Keratinocyte (primary cell): ENCODE data around the gene PHAF1. TPM values are rescaled to one million over a fixed set of nuclear protein-coding genes. Genes with fewer than 3 reads are reported as not detected.

Experiments used
- DNase-seq: peaks from one replicate; pipeline ENCODE4 v3.0.0-alpha.2; 2011; ENCODE audit warnings: low read depth, missing footprints, low spot score
- FAIRE-seq: peaks from 2 replicates; lab custom pipeline; 2011; peaks lifted over from hg19 to GRCh38; lab: Jason Lieb, UNC
- H2AFZ ChIP-seq: 2 replicates; pipeline ENCODE4 v1.6.0; 2012; ENCODE audit warnings: low read length, control low read depth, inconsistent platforms; ENCODE audit not compliant: control insufficient read depth
- H3K27ac ChIP-seq: 2 replicates; pipeline ENCODE4 v1.5.1; 2011; ENCODE audit warnings: low read length; ENCODE audit not compliant: control insufficient read depth, insufficient read depth
- H3K27me3 ChIP-seq: 3 replicates; pipeline ENCODE4 v1.6.0; 2011; ENCODE audit warnings: low read length; ENCODE audit not compliant: control insufficient read depth, insufficient read depth; ENCODE audit errors: extremely low read depth
- H3K36me3 ChIP-seq, 2 experiments: 2 replicates in 1 of 2; 3 replicates in 1 of 2; pipeline ENCODE4 v1.5.1; 2011; ENCODE audit warnings: low read length in 2 of 2, mild to moderate bottlenecking in 1 of 2; ENCODE audit not compliant: control insufficient read depth in 2 of 2, insufficient read depth in 2 of 2; ENCODE audit errors: extremely low read depth in 1 of 2
- H3K4me1 ChIP-seq: 3 replicates; pipeline ENCODE4 v1.5.1; 2011; ENCODE audit warnings: low read length; ENCODE audit not compliant: control insufficient read depth, insufficient read depth; ENCODE audit errors: extremely low read depth
- H3K4me2 ChIP-seq: 3 replicates; pipeline ENCODE4 v1.6.0; 2011; ENCODE audit warnings: low read depth, low read length; ENCODE audit not compliant: control insufficient read depth, insufficient read depth; ENCODE audit errors: extremely low read depth
- H3K4me3 ChIP-seq, 3 experiments: fragments of 200-600 bp in 1 of 3; sonication (generic) in 1 of 3; 2 replicates in 2 of 3; 3 replicates in 1 of 3; pipeline ENCODE4 v1.5.1; 2011 to 2016; ENCODE audit warnings: low read length in 3 of 3, mild to moderate bottlenecking in 3 of 3, control low read depth in 2 of 3, inconsistent platforms in 1 of 3, low read depth in 1 of 3, mixed read lengths in 1 of 3, mixed run types in 1 of 3, moderate library complexity in 1 of 3; ENCODE audit not compliant: control insufficient read depth in 2 of 3, insufficient read depth in 2 of 3; ENCODE audit errors: extremely low read depth in 1 of 3
- H3K79me2 ChIP-seq: 2 replicates; pipeline ENCODE4 v1.6.0; 2012; ENCODE audit warnings: low read length; ENCODE audit not compliant: control insufficient read depth, insufficient read depth
- H3K9ac ChIP-seq: 3 replicates; pipeline ENCODE4 v1.6.0; 2011; ENCODE audit warnings: low read length; ENCODE audit not compliant: control insufficient read depth, insufficient read depth; ENCODE audit errors: extremely low read depth
- H3K9me1 ChIP-seq: 3 replicates; pipeline ENCODE4 v1.6.0; 2011; ENCODE audit warnings: low read length; ENCODE audit not compliant: control insufficient read depth, insufficient read depth; ENCODE audit errors: extremely low read depth
- H3K9me3 ChIP-seq: 2 replicates; pipeline ENCODE4 v1.5.1; 2012; ENCODE audit warnings: low read depth, low read length; ENCODE audit not compliant: control insufficient read depth
- H4K20me1 ChIP-seq: 3 replicates; pipeline ENCODE4 v1.6.0; 2011; ENCODE audit warnings: low read length; ENCODE audit not compliant: control insufficient read depth, insufficient read depth; ENCODE audit errors: extremely low read depth
- CTCF ChIP-seq, 3 experiments: IDR thresholded peaks in 1 of 3; conservative IDR thresholded peaks in 1 of 3; optimal IDR thresholded peaks in 1 of 3; 2 replicates in 2 of 3; 3 replicates in 1 of 3; pipeline versions ENCODE3 to v1.5.1; 2011; ENCODE audit warnings: low read length in 3 of 3, mild to moderate bottlenecking in 3 of 3, moderate library complexity in 2 of 3, control low read depth in 1 of 3, inconsistent platforms in 1 of 3; ENCODE audit not compliant: insufficient read depth in 2 of 3; ENCODE audit errors: extremely low read depth in 1 of 3
- EZH2 ChIP-seq: IDR thresholded peaks from one replicate; pipeline ENCODE4 v1.6.1; 2012; ENCODE audit warnings: inconsistent platforms, mild to moderate bottlenecking, low read length, moderate library complexity
- dilution Hi-C: fragments of 300-500 bp; cut with MboI; formaldehyde crosslinking; loops from one replicate; pipeline ENCODE4 v1.7.0; 2020; ENCODE audit warnings: low sequenced_read_pairs; ENCODE audit not compliant: extremely low pct_ligation_motif_present
- polyA minus RNA-seq, 3 experiments: library from RNA; depleted of rRNA, polyadenylated mRNA; stranded (reverse); fragments of >200 nt; gene quantifications; 1 replicate in 1 of 3; 2 replicates in 1 of 3; 3 replicates in 1 of 3; pipeline ENCODE4 v1.2.3, GENCODE V29; 2011
- polyA plus RNA-seq, 5 experiments: library from polyadenylated mRNA; depleted of rRNA in 3 of 5; stranded (reverse) in 3 of 5; stranded (forward) in 1 of 5; unstranded in 1 of 5; fragments of >200 nt; gene quantifications; 1 replicate in 1 of 5; 2 replicates in 3 of 5; 3 replicates in 1 of 5; pipeline versions ENCODE4 v1.2.1 to v1.2.3, GENCODE V29; 2011 to 2012; ENCODE audit warnings: missing spikeins in 2 of 5, low read depth in 1 of 5, low replicate concordance in 1 of 5

PHAF1 gene
- 26.7 to 31.5 TPM (median 28.0 TPM) in 3 replicates for polyA plus RNA-seq
- polyA plus RNA-seq (2011; ENCODE audit: low read depth), result 7.7 TPM
- polyA plus RNA-seq (2011; cell fraction: cytosol; rRNA removed), result 17.4 and 30.0 TPM in 2 replicates
- 39.5 and 42.7 TPM in 2 replicates for polyA plus RNA-seq (2011; cell fraction: nucleus; rRNA removed)
- 14.3 and 16.7 TPM in 2 replicates for polyA plus RNA-seq (2012; ENCODE audit: low replicate concordance)
- 17.8 to 36.4 TPM (median 30.4 TPM) in 3 replicates for polyA minus RNA-seq
- 20.1 TPM for polyA minus RNA-seq (2011; cell fraction: cytosol; rRNA and poly(A)+ RNA removed)
- polyA minus RNA-seq (2011; cell fraction: nucleus; rRNA and poly(A)+ RNA removed), result 23.0 and 32.5 TPM in 2 replicates

GRCh38 chr16:67109407-67110135 is at the start of gene PHAF1:
Gene PHAF1 (plus strand): TSS chr16:67109941. CDS start chr16:67110176, 235 bp downstream.
- Histone ChIP-seq H3K27ac (peak within 1 kb of the TSS; percentile 69), H3K4me3 (peak within 1 kb of the TSS; percentile 83 to 94 (median 87)), H3K79me2 (peaks cover 43% of the 10 kb centered on the region), H3K36me3 (no peaks in the 10 kb centered on the region), H3K27me3 (no peaks in the 10 kb centered on the region), H2AFZ (peak within 1 kb of the TSS; percentile 100), H3K4me2 (peak within 1 kb of the TSS; percentile 97), H3K4me1 (peaks cover 33% of the 10 kb centered on the region), H3K9ac (peak within 1 kb of the TSS; percentile 86), H3K9me3 (no peaks in the 10 kb centered on the region), H3K9me1 (no peaks in the 10 kb centered on the region), H4K20me1 (no peaks in the 10 kb centered on the region)
- no peak for FAIRE-seq
- dilution Hi-C loops, result no loop called here
- TF ChIP-seq EZH2 (no peak), CTCF (optimal IDR thresholded peaks at IDR 0.05 in 1 of 3, IDR thresholded peaks at IDR 0.05 in 1 of 3, conservative IDR thresholded peaks at IDR 0.05 in 1 of 3; ENCODE audit: extremely low read depth in 1 of 3, insufficient read depth in 2 of 3, low read length in 3 of 3) (no peak)
- peak; percentile 53 for DNase-seq

- TF ChIP-seq CTCF (optimal IDR thresholded peaks at IDR 0.05 in 1 of 3, IDR thresholded peaks at IDR 0.05 in 1 of 3, conservative IDR thresholded peaks at IDR 0.05 in 1 of 3; ENCODE audit: extremely low read depth in 1 of 3, insufficient read depth in 2 of 3, low read length in 3 of 3) (no peak), EZH2 (no peak)
- H3K4me1 ChIP-seq, result no peaks in the 10 kb centered on the region
- no peak overlapping the region for H3K27ac ChIP-seq
- dilution Hi-C loops, result no loop called here
- H3K4me3 ChIP-seq, result no peak overlapping the region
- no peak overlapping the region for H3K4me2 ChIP-seq
- no peaks in the 10 kb centered on the region for H3K9me3 ChIP-seq
- FAIRE-seq (no peak), DNase-seq (no peak)
- H4K20me1 ChIP-seq, result peaks cover 2% of the 10 kb centered on the region
- peaks cover 4 to 7% of the 10 kb centered on the region in 2 experiments for H3K36me3 ChIP-seq
- no peaks in the 10 kb centered on the region for H3K27me3 ChIP-seq
- H3K79me2 ChIP-seq, result peaks cover 50% of the 10 kb centered on the region
- no peak overlapping the region for H2AFZ ChIP-seq
- peaks cover 2% of the 10 kb centered on the region for H3K9me1 ChIP-seq
- no peak overlapping the region for H3K9ac ChIP-seq
These were observed 46.7 kb upstream of the PHAF1 start for GRCh38 chr16:67063008-67063407.
